ENCODE results near the gene DYNLRB1. TPM values are rescaled to one million over a fixed set of nuclear protein-coding genes. Genes with fewer than 3 reads are reported as not detected.

Gene DYNLRB1
- total and polyA plus RNA-seq, 2 of the 13 experiments (the other 11 are each of a cell fraction or from before 2014, with no cell fraction given) = 140 to 244 TPM

DNA sequence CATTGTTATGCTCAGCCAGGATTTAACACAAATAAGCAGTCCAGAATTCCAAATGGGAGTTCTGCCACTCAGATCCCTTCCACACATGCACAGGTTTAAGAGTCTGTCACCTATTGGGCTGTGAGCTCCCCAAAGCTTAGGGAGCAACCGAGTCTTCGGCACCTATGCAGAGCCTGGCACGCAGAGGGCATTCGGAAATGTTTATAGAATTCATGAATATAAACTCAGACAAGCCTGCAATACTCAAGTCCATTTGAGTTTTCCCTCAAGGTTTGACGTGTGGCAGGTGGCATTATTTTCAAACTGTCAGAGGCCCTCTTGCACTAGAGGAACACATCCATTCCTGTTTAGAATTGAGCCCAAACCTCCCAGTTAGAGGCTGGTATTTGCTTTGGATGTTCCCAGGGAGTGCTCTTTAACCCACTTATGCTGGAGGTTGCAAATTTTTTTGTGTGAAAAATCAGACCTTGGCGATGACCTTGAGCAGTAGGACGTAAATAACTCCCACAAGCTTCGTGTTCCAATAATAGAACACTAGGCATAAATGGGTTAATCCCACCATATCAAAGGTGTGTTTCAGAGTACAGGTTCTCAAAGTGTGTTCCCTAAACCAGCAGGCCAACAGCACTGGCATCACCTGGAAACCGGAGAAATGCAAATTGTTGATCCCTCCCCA is 70.4 kb downstream of the DYNLRB1 start (continued):
- TF ChIP-seq, protein P1, sequence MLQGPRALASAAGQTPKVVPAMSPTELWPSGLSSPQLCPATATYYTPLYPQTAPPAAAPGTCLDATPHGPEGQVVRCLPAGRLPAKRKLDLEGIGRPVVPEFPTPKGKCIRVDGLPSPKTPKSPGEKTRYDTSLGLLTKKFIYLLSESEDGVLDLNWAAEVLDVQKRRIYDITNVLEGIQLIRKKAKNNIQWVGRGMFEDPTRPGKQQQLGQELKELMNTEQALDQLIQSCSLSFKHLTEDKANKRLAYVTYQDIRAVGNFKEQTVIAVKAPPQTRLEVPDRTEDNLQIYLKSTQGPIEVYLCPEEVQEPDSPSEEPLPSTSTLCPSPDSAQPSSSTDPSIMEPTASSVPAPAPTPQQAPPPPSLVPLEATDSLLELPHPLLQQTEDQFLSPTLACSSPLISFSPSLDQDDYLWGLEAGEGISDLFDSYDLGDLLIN (CRISPR knock-in tag; IDR thresholded peaks at IDR 0.05; ENCODE audit: borderline replicate concordance) = no peak
- TF ChIP-seq FOXJ3 (CRISPR knock-in tag; IDR thresholded peaks at IDR 0.05; ENCODE audit: borderline replicate concordance) (no peak), ZNF563 (CRISPR knock-in tag; IDR thresholded peaks at IDR 0.05) (no peak), TARDBP (CRISPR knock-in tag; IDR thresholded peaks at IDR 0.05) (no peak), ZFP82 (CRISPR knock-in tag; IDR thresholded peaks at IDR 0.05; ENCODE audit: borderline replicate concordance) (no peak), SRSF1 (optimal IDR thresholded peaks at IDR 0.05; ENCODE audit: low read depth, low read length) (no peak), HOXA3 (CRISPR knock-in tag; IDR thresholded peaks at IDR 0.05) (no peak), ZNF775 (CRISPR knock-in tag; IDR thresholded peaks at IDR 0.05; ENCODE audit: borderline replicate concordance) (no peak), CENPT (CRISPR knock-in tag; IDR thresholded peaks at IDR 0.05; ENCODE audit: low read depth) (no peak), NFATC3 (CRISPR knock-in tag; IDR thresholded peaks at IDR 0.05) (no peak), DNMT3B (CRISPR knock-in tag; conservative IDR thresholded peaks at IDR 0.05) (no peak), REXO4 (CRISPR knock-in tag; IDR thresholded peaks at IDR 0.05; ENCODE audit: borderline replicate concordance) (no peak)
- TF ChIP-seq, protein P2, sequence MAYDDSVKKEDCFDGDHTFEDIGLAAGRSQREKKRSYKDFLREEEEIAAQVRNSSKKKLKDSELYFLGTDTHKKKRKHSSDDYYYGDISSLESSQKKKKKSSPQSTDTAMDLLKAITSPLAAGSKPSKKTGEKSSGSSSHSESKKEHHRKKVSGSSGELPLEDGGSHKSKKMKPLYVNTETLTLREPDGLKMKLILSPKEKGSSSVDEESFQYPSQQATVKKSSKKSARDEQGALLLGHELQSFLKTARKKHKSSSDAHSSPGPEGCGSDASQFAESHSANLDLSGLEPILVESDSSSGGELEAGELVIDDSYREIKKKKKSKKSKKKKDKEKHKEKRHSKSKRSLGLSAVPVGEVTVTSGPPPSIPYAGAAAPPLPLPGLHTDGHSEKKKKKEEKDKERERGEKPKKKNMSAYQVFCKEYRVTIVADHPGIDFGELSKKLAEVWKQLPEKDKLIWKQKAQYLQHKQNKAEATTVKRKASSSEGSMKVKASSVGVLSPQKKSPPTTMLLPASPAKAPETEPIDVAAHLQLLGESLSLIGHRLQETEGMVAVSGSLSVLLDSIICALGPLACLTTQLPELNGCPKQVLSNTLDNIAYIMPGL (CRISPR knock-in tag; IDR thresholded peaks at IDR 0.05; ENCODE audit: borderline replicate concordance in 1 of 2, low read depth in 1 of 2) = no peak
- TF ChIP-seq, protein P3, sequence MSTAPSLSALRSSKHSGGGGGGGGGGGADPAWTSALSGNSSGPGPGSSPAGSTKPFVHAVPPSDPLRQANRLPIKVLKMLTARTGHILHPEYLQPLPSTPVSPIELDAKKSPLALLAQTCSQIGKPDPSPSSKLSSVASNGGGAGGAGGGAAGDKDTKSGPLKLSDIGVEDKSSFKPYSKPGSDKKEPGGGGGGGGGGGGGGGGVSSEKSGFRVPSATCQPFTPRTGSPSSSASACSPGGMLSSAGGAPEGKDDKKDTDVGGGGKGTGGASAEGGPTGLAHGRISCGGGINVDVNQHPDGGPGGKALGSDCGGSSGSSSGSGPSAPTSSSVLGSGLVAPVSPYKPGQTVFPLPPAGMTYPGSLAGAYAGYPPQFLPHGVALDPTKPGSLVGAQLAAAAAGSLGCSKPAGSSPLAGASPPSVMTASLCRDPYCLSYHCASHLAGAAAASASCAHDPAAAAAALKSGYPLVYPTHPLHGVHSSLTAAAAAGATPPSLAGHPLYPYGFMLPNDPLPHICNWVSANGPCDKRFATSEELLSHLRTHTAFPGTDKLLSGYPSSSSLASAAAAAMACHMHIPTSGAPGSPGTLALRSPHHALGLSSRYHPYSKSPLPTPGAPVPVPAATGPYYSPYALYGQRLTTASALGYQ (CRISPR knock-in tag; IDR thresholded peaks at IDR 0.05) = no peak
- TF ChIP-seq, protein P4, sequence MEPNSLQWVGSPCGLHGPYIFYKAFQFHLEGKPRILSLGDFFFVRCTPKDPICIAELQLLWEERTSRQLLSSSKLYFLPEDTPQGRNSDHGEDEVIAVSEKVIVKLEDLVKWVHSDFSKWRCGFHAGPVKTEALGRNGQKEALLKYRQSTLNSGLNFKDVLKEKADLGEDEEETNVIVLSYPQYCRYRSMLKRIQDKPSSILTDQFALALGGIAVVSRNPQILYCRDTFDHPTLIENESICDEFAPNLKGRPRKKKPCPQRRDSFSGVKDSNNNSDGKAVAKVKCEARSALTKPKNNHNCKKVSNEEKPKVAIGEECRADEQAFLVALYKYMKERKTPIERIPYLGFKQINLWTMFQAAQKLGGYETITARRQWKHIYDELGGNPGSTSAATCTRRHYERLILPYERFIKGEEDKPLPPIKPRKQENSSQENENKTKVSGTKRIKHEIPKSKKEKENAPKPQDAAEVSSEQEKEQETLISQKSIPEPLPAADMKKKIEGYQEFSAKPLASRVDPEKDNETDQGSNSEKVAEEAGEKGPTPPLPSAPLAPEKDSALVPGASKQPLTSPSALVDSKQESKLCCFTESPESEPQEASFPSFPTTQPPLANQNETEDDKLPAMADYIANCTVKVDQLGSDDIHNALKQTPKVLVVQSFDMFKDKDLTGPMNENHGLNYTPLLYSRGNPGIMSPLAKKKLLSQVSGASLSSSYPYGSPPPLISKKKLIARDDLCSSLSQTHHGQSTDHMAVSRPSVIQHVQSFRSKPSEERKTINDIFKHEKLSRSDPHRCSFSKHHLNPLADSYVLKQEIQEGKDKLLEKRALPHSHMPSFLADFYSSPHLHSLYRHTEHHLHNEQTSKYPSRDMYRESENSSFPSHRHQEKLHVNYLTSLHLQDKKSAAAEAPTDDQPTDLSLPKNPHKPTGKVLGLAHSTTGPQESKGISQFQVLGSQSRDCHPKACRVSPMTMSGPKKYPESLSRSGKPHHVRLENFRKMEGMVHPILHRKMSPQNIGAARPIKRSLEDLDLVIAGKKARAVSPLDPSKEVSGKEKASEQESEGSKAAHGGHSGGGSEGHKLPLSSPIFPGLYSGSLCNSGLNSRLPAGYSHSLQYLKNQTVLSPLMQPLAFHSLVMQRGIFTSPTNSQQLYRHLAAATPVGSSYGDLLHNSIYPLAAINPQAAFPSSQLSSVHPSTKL (CRISPR knock-in tag; IDR thresholded peaks at IDR 0.05) = peak; percentile 46; the same call in 1 of the 2 replicates
- TF ChIP-seq, protein P5, sequence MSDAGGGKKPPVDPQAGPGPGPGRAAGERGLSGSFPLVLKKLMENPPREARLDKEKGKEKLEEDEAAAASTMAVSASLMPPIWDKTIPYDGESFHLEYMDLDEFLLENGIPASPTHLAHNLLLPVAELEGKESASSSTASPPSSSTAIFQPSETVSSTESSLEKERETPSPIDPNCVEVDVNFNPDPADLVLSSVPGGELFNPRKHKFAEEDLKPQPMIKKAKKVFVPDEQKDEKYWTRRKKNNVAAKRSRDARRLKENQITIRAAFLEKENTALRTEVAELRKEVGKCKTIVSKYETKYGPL (CRISPR knock-in tag; IDR thresholded peaks at IDR 0.05) = no peak
- TF ChIP-seq, protein P6, sequence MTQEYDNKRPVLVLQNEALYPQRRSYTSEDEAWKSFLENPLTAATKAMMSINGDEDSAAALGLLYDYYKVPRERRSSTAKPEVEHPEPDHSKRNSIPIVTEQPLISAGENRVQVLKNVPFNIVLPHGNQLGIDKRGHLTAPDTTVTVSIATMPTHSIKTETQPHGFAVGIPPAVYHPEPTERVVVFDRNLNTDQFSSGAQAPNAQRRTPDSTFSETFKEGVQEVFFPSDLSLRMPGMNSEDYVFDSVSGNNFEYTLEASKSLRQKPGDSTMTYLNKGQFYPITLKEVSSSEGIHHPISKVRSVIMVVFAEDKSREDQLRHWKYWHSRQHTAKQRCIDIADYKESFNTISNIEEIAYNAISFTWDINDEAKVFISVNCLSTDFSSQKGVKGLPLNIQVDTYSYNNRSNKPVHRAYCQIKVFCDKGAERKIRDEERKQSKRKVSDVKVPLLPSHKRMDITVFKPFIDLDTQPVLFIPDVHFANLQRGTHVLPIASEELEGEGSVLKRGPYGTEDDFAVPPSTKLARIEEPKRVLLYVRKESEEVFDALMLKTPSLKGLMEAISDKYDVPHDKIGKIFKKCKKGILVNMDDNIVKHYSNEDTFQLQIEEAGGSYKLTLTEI (CRISPR knock-in tag; conservative IDR thresholded peaks at IDR 0.05) = no peak

Data from HepG2 (cell line).